Measurements from ENCODE around the gene SLC7A5. TPM values are rescaled to one million over a fixed set of nuclear protein-coding genes. Genes with fewer than 3 reads are reported as not detected.

SLC7A5 gene
- total RNA-seq, 2 experiments from 2014 or later: 140 to 283 TPM

DNA sequence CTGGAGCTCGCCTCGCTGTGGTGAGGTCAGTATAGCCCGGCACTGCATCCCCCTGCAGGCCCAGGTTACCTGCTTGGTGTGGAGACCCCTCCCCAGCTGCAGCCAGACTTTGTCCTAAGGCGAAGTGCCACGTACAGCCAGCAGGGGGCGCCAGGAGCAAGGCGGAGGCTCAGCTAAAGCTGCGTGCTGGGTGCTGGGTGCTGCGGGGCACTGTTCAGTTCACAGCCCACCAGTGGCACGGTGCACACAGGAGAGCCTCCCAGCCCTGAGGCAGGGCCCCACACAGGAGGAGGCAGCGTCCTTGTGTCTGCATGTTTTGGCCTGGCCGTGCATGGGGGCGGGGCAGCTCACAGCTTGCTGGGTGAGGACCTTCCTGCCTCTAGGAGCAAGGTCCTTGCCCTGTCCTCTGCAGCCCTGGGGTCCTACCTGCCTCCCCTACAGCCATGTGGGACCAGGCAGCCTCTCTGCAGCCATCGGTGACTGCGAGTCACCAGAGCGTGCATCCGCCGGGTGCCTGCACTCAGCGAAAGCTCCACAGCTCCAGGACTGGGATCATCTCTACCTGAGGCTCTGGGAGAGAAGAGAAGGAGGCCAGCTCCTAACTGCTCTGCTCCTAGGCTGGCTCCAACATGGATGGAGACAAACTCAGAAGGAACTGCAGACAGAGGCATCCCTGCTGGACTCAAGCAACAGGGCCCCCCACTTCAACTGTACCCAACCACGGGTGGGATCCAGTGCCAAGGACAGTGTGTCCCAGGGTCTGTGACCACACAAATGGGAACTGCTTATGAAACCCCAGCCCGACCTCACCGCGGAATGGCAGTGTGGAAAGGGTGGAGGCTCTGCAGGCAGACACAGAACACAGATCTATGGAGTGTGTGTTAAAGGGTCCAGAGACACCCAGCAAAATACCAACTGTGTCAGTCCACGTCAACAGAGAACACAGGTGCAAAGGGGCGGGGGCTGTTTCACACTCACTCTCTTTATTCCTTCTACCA is 19.0 kb downstream of the SLC7A5 start:
- Histone ChIP-seq H3K4me1 (ENCODE audit: insufficient read depth, low read length, poor library complexity, severe bottlenecking) (peaks cover 66% of the 10 kb centered on the region), H3K9me2 (ENCODE audit: insufficient read depth, low read length) (no peaks in the 10 kb centered on the region), H3K27ac (ENCODE audit: low read depth, low read length, poor library complexity, severe bottlenecking) (peak overlapping the region; percentile 85), H2AFZ (ENCODE audit: low read length) (no peak overlapping the region), H3K36me3 (ENCODE audit: insufficient read depth, low read length) (peaks cover 95% of the 10 kb centered on the region), H3K9me3 (ENCODE audit: low read length) (no peaks in the 10 kb centered on the region), H3K79me2 (ENCODE audit: insufficient read depth, low read depth, low read length) (peaks cover 92% of the 10 kb centered on the region), H4K20me1 (ENCODE audit: insufficient read depth, low read length) (peaks cover 35% of the 10 kb centered on the region; the same call in 1 of the 2 replicates), H3K4me3 (ENCODE audit: low read depth, low read length, poor library complexity, severe bottlenecking) (peak overlapping the region; percentile 36), H3K4me2 (ENCODE audit: low read length) (peak overlapping the region; percentile 72)
- intact Hi-C loops (cut with micrococcal nuclease; ENCODE audit: unreplicated experiment): loop anchor here (1.0 to 2.0 kb wide), 4 partner anchors 17 to 71 kb away; no protein-coding TSS in a partner anchor
- ChIA-PET POLR2A (interaction anchor here (0.8 to 4.0 kb wide), 9 partner anchors 16 to 126 kb away, joined by 3 to 34 read pairs (median 4); no protein-coding TSS in a partner anchor), CTCF (ENCODE audit: unreplicated experiment) (interaction anchor here (0.9 to 2.2 kb wide), 7 partner anchors 17 to 98 kb away, joined by 3 to 18 read pairs (median 3); no protein-coding TSS in a partner anchor)
- TF ChIP-seq EZH2phosphoT487 (IDR thresholded peaks at IDR 0.05; ENCODE audit: borderline replicate concordance, low read depth, low read length): no peak
- TF ChIP-seq, protein P1, sequence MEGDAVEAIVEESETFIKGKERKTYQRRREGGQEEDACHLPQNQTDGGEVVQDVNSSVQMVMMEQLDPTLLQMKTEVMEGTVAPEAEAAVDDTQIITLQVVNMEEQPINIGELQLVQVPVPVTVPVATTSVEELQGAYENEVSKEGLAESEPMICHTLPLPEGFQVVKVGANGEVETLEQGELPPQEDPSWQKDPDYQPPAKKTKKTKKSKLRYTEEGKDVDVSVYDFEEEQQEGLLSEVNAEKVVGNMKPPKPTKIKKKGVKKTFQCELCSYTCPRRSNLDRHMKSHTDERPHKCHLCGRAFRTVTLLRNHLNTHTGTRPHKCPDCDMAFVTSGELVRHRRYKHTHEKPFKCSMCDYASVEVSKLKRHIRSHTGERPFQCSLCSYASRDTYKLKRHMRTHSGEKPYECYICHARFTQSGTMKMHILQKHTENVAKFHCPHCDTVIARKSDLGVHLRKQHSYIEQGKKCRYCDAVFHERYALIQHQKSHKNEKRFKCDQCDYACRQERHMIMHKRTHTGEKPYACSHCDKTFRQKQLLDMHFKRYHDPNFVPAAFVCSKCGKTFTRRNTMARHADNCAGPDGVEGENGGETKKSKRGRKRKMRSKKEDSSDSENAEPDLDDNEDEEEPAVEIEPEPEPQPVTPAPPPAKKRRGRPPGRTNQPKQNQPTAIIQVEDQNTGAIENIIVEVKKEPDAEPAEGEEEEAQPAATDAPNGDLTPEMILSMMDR (conservative IDR thresholded peaks at IDR 0.05; ENCODE audit: low read length): peak; percentile 97
- DNase-seq (ENCODE audit: low spot score): peak; percentile 81
- BruUV-seq (replicated peaks): no TSS peak

DNA sequence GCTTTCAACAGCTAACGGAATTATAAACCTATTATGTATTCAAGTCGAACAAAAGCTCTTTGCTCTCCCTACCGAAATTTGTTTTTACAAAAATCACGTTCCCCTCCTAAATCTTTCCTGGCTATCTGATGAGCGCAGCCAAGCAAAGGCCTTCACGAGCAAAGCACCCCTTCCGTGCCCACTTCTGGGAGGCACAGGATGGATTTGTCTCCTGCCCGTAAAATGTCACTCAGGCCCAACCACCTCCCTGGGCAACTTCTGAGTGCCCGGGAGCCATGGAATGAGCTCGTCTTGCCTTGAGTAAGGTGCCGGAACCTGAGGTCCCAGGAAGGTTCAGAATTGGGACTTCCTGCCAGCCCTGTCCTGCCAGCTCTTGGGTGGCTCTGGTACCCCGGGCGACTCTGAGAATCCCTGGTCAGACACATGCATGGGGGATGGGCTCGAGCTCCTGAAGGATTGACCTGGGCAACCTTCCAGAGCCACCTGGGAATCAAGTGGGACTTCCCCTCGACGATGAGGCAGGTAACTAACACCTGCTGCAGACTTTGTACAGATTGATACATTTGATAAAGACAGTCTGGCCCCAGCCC is 19.8 kb downstream of the SLC7A5 start:
- no peak overlapping the region for H2AFZ ChIP-seq (ENCODE audit: low read length)
- DNase-seq (ENCODE audit: low spot score): no peak
- peaks cover 94% of the 10 kb centered on the region for H3K36me3 ChIP-seq (ENCODE audit: insufficient read depth, low read length)
- H3K9me2 ChIP-seq (ENCODE audit: insufficient read depth, low read length): no peaks in the 10 kb centered on the region
- no peaks in the 10 kb centered on the region for H3K9me3 ChIP-seq (ENCODE audit: low read length)
- H3K79me2 ChIP-seq (ENCODE audit: insufficient read depth, low read depth, low read length): peaks cover 91% of the 10 kb centered on the region
- no peak overlapping the region for H3K4me3 ChIP-seq (ENCODE audit: low read depth, low read length, poor library complexity, severe bottlenecking)
- peaks cover 65% of the 10 kb centered on the region for H3K4me1 ChIP-seq (ENCODE audit: insufficient read depth, low read length, poor library complexity, severe bottlenecking)
- intact Hi-C loops (cut with micrococcal nuclease; ENCODE audit: unreplicated experiment): loop anchor here (1.0 to 2.0 kb wide), 4 partner anchors 18 to 70 kb away; no protein-coding TSS in a partner anchor
- H4K20me1 ChIP-seq (ENCODE audit: insufficient read depth, low read length): peaks cover 38% of the 10 kb centered on the region; the same call in 1 of the 2 replicates
- peak overlapping the region; percentile 85 for H3K27ac ChIP-seq (ENCODE audit: low read depth, low read length, poor library complexity, severe bottlenecking)
- ChIA-PET POLR2A (interaction anchor here (0.8 to 2.4 kb wide), 6 partner anchors 16 to 69 kb away, joined by 3 to 12 read pairs (median 4); no protein-coding TSS in a partner anchor), CTCF (ENCODE audit: unreplicated experiment) (interaction anchor here (1.0 to 2.2 kb wide), 5 partner anchors 17 to 99 kb away, joined by 3 to 18 read pairs (median 4); no protein-coding TSS in a partner anchor)
- BruUV-seq (replicated peaks): no TSS peak
- peak overlapping the region; percentile 72; the same call in 1 of the 2 replicates for H3K4me2 ChIP-seq (ENCODE audit: low read length)
- no peak for TF ChIP-seq EZH2phosphoT487 (IDR thresholded peaks at IDR 0.05; ENCODE audit: borderline replicate concordance, low read depth, low read length)
- TF ChIP-seq, protein P1 (conservative IDR thresholded peaks at IDR 0.05; ENCODE audit: low read length): no peak
